SU-DHL-6 (cell line): Measurements from ENCODE around the gene KLF11.

Experiments
- CTCF ChIP-seq: fragments of 200-600 bp; sonication (generic); IDR thresholded peaks from one replicate; pipeline ENCODE4 v1.5.1; 2017; ENCODE audit warnings: antibody characterized with exemption, mild to moderate bottlenecking, low read length, moderate library complexity; ENCODE audit not compliant: insufficient read depth, poor library complexity, severe bottlenecking
- EZH2phosphoT487 ChIP-seq: fragments of 200-600 bp; sonication (generic), shearing (Covaris generic); conservative IDR thresholded peaks from 2 replicates; pipeline ENCODE4 v1.6.1; 2018; ENCODE audit warnings: mild to moderate bottlenecking, antibody characterized with exemption, low read length, moderate library complexity, mixed read lengths

DNA sequence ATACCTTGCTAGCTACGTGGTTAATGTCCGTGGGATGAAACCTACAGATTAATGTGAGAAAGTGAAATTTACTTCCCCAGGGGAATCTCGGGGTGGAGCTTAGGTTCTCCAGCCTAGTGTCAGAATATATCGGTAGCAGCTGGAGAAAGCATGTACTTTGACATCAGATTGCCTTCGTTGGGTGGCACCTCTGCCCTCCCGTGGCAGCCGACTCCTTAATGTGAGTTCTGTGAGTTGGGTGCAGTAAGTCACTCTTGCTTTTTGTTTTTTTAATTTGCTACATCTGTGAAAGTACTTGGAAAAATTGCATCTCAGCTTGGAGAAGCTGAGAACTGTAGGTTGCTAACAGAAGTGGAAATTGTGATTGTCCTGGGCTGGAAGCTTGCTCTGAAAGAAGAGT lies 3.6 kb downstream of the KLF11 start:
- TF ChIP-seq CTCF (no peak), EZH2phosphoT487 (no peak)
